HepG2 (cell line): Measurements from ENCODE around the gene LIMS2.

Experiments used
- FOXM1 ChIP-seq: sonication (generic); formaldehyde crosslinking; IDR thresholded peaks from 2 replicates; pipeline ENCODE4 v1.5.0; 2020; ENCODE audit warnings: missing genetic modification reagents
- POLR2A ChIP-seq, 2 experiments: IDR thresholded peaks; 2 replicates each; pipeline ENCODE4 v1.6.1; 2011; ENCODE audit warnings: low read depth in 2 of 2, low read length in 2 of 2, mild to moderate bottlenecking in 1 of 2, moderate library complexity in 1 of 2; ENCODE audit not compliant: insufficient read depth in 1 of 2
- TF ChIP-seq, protein P1 (sequence below): sonication (generic); formaldehyde crosslinking; IDR thresholded peaks from 2 replicates; pipeline ENCODE4 v1.5.1; 2020; ENCODE audit warnings: mild to moderate bottlenecking, missing genetic modification reagents, borderline replicate concordance

DNA sequence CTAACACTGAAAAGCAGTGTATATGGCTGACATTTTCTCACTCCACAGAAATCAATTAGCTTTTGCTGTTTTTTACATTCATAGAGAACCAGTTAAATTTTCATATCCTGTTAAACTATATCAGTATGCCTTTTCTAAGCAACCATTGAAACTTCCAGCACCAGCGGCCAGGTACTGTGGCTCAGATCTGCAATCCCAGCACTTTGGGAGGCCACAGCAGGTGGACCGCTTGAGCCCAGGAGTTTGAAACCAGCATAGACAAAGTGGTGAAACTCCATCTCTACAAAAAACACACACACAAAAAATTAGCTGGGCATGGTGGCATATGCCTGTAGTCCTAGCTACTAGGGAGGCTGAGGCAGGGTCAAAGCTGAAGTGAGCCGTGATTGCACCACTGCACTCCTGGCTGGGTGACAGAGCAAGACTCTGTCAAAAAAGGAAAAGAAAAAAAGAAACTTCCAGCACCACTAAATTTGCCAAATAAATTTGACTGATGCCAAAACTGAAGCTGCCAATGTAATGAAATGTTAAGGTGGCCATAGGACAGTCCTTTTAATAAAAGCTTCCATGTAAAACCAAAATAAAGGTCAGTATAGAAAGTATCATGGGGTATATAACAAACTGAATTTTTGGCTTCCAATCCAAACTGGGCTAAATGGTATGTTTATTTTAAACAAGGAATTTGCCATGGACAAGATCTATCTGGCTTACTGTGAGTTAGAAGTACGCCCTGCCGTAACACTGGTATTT is 29.5 kb upstream of the LIMS2 start:
- TF ChIP-seq, protein P1, sequence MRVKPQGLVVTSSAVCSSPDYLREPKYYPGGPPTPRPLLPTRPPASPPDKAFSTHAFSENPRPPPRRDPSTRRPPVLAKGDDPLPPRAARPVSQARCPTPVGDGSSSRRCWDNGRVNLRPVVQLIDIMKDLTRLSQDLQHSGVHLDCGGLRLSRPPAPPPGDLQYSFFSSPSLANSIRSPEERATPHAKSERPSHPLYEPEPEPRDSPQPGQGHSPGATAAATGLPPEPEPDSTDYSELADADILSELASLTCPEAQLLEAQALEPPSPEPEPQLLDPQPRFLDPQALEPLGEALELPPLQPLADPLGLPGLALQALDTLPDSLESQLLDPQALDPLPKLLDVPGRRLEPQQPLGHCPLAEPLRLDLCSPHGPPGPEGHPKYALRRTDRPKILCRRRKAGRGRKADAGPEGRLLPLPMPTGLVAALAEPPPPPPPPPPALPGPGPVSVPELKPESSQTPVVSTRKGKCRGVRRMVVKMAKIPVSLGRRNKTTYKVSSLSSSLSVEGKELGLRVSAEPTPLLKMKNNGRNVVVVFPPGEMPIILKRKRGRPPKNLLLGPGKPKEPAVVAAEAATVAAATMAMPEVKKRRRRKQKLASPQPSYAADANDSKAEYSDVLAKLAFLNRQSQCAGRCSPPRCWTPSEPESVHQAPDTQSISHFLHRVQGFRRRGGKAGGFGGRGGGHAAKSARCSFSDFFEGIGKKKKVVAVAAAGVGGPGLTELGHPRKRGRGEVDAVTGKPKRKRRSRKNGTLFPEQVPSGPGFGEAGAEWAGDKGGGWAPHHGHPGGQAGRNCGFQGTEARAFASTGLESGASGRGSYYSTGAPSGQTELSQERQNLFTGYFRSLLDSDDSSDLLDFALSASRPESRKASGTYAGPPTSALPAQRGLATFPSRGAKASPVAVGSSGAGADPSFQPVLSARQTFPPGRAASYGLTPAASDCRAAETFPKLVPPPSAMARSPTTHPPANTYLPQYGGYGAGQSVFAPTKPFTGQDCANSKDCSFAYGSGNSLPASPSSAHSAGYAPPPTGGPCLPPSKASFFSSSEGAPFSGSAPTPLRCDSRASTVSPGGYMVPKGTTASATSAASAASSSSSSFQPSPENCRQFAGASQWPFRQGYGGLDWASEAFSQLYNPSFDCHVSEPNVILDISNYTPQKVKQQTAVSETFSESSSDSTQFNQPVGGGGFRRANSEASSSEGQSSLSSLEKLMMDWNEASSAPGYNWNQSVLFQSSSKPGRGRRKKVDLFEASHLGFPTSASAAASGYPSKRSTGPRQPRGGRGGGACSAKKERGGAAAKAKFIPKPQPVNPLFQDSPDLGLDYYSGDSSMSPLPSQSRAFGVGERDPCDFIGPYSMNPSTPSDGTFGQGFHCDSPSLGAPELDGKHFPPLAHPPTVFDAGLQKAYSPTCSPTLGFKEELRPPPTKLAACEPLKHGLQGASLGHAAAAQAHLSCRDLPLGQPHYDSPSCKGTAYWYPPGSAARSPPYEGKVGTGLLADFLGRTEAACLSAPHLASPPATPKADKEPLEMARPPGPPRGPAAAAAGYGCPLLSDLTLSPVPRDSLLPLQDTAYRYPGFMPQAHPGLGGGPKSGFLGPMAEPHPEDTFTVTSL (CRISPR knock-in tag) = no peak
- 0 out of 4 replicates have a peak, but pooled peaks of 1 of the 2 experiments have one; percentile 12 for TF ChIP-seq POLR2A (IDR thresholded peaks at IDR 0.05; ENCODE audit: insufficient read depth in 1 of 2, low read depth in 2 of 2, low read length in 2 of 2)
- TF ChIP-seq FOXM1 (CRISPR knock-in tag) = no peak
